HG03064 (cell line): ENCODE measurements around the gene FRRS1L.

ENCODE experiments used
- ATAC-seq: cut with Tn5 transposase; IDR thresholded peaks from one replicate; pipeline ENCODE4 v1.9.1; 2021; ENCODE audit warnings: low read depth; ENCODE audit not compliant: unreplicated experiment

FRRS1L gene

GRCh38 chr9:109113254-109113653 lies 53.8 kb downstream of the FRRS1L start:
- no peak for ATAC-seq

- ATAC-seq = peak; percentile 80
These were observed 56.6 kb downstream of the FRRS1L start for GRCh38 chr9:109110329-109111021.

- no peak for ATAC-seq
These were observed 57.1 kb downstream of the FRRS1L start for GRCh38 chr9:109109967-109110328.

- no peak for ATAC-seq
These were observed 58.7 kb downstream of the FRRS1L start for GRCh38 chr9:109108318-109108717.

GRCh38 chr9:109107402-109108240 lies 59.4 kb downstream of the FRRS1L start:
- ATAC-seq = no peak

GRCh38 chr9:109101810-109102209 lies 65.2 kb downstream of the FRRS1L start:
- ATAC-seq = peak; percentile 74

GRCh38 chr9:109101202-109101595 lies 65.8 kb downstream of the FRRS1L start:
- no peak for ATAC-seq

- ATAC-seq = no peak
These were observed 66.4 kb downstream of the FRRS1L start for GRCh38 chr9:109100543-109101201.

GRCh38 chr9:109098960-109099308 lies 68.1 kb downstream of the FRRS1L start:
- no peak for ATAC-seq

GRCh38 chr9:109098171-109098959 lies 68.7 kb downstream of the FRRS1L start:
- ATAC-seq = no peak

GRCh38 chr9:109097146-109097545 lies 69.9 kb downstream of the FRRS1L start:
- ATAC-seq = no peak

- no peak for ATAC-seq
These were observed 71.7 kb downstream of the FRRS1L start for GRCh38 chr9:109095321-109095720.

GRCh38 chr9:109094268-109094667 lies 72.8 kb downstream of the FRRS1L start:
- no peak for ATAC-seq

- no peak for ATAC-seq
These were observed 74.5 kb downstream of the FRRS1L start for GRCh38 chr9:109092587-109092986.

GRCh38 chr9:109092051-109092580 lies 74.9 kb downstream of the FRRS1L start:
- no peak for ATAC-seq

- no peak for ATAC-seq
These were observed 78.8 kb downstream of the FRRS1L start for GRCh38 chr9:109088221-109088620.

- ATAC-seq = no peak
These were observed 79.3 kb downstream of the FRRS1L start for GRCh38 chr9:109087795-109088194.

- ATAC-seq = no peak
These were observed 80.8 kb downstream of the FRRS1L start for GRCh38 chr9:109086221-109086620.

GRCh38 chr9:109085510-109085909 lies 81.5 kb downstream of the FRRS1L start:
- ATAC-seq = no peak

GRCh38 chr9:109083813-109084405 lies 83.1 kb downstream of the FRRS1L start:
- no peak for ATAC-seq
